ENCODE measurements around the gene BECN2. TPM values are rescaled to one million over a fixed set of nuclear protein-coding genes. Genes with fewer than 3 reads are reported as not detected.

The BECN2 gene
- total and polyA plus RNA-seq, 2 experiments from 2014 or later, result not detected

DNA sequence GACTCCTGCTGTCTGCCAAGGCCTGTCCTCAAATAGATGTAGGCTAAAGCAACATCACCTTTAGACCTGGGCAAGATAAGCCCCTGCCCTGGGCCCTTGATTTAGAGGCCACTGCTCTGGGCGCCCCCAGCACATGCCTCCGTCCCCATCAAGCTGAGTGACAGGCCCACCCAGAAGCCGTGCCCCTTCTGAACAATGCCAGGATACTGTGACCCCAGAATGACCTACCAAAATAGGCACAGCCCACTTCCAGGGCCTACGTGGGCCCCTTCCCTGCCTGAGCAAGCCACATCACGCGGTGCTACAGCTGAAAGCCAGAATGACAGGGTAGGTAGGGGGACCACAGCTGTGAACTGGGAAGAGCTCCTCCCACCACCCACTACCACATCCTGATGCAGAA lies 24.7 kb upstream of the BECN2 start:
- no peak overlapping the region for H2AFZ ChIP-seq
- H3K36me3 ChIP-seq (replicated peaks; ENCODE audit: insufficient read depth, low read depth), result no peaks in the 10 kb centered on the region
- TF ChIP-seq, protein P1, sequence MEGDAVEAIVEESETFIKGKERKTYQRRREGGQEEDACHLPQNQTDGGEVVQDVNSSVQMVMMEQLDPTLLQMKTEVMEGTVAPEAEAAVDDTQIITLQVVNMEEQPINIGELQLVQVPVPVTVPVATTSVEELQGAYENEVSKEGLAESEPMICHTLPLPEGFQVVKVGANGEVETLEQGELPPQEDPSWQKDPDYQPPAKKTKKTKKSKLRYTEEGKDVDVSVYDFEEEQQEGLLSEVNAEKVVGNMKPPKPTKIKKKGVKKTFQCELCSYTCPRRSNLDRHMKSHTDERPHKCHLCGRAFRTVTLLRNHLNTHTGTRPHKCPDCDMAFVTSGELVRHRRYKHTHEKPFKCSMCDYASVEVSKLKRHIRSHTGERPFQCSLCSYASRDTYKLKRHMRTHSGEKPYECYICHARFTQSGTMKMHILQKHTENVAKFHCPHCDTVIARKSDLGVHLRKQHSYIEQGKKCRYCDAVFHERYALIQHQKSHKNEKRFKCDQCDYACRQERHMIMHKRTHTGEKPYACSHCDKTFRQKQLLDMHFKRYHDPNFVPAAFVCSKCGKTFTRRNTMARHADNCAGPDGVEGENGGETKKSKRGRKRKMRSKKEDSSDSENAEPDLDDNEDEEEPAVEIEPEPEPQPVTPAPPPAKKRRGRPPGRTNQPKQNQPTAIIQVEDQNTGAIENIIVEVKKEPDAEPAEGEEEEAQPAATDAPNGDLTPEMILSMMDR (IDR thresholded peaks at IDR 0.05; ENCODE audit: poor library complexity), result no peak
- TF ChIP-seq EZH2 (IDR thresholded peaks at IDR 0.05; ENCODE audit: borderline replicate concordance), result no peak
- TF ChIP-seq EZH2phosphoT487 (IDR thresholded peaks at IDR 0.05; ENCODE audit: low read depth, severe bottlenecking, unreplicated experiment), result no peak

DNA sequence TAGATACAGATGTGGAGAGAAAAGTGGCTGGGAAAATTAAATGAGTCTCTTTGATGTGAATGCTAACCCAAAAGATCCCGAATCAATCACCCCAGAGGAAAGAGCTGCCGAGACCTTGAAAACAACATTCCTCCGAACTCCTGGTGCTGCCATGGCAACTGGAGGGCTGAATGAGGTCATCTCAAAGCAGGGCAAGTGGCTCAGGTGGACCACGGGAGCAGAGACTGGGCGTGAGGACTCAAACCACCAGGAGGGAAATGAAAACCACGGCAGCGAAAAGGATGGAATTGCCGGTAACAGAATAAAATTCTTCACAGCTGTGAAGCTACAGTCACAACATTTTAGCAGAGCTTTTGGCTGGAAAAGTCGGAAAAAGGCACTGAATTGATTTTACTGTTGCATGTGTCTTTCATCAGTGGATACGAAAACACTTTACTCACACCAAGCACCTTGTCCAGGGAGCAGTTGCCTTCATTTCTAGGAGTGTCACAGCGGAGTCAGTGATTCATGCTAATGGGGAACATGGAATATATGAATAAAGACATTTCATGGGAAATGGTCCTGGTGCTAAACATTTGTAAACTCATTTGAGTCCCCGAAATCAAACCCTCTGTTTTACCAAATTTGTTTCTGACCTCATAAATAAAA lies 23.2 kb upstream of the BECN2 start:
- H3K36me3 ChIP-seq (replicated peaks; ENCODE audit: insufficient read depth, low read depth), result no peaks in the 10 kb centered on the region
- no peak overlapping the region for H2AFZ ChIP-seq
- H3K4me2 ChIP-seq, result no peak overlapping the region
- no peaks in the 10 kb centered on the region for H3K79me2 ChIP-seq
- H3K27ac ChIP-seq, result no peak overlapping the region
- TF ChIP-seq, protein P1 (IDR thresholded peaks at IDR 0.05; ENCODE audit: poor library complexity), result no peak
- TF ChIP-seq EZH2 (IDR thresholded peaks at IDR 0.05; ENCODE audit: borderline replicate concordance) (no peak), EZH2phosphoT487 (IDR thresholded peaks at IDR 0.05; ENCODE audit: low read depth, severe bottlenecking, unreplicated experiment) (no peak)
- no peaks in the 10 kb centered on the region for H3K9me3 ChIP-seq (ENCODE audit: low read depth)
- H3K4me3 ChIP-seq, result no peak overlapping the region
- H4K20me1 ChIP-seq (ENCODE audit: insufficient read depth, poor library complexity, severe bottlenecking), result no peaks in the 10 kb centered on the region
- peak; percentile 51 for DNase-seq (ENCODE audit: low spot score)
- H3K9me2 ChIP-seq (replicated peaks; ENCODE audit: insufficient read depth), result no peaks in the 10 kb centered on the region
- no peaks in the 10 kb centered on the region for H3K4me1 ChIP-seq (ENCODE audit: insufficient read depth)
- no peaks in the 10 kb centered on the region for H3K27me3 ChIP-seq
- 60% methylated on average over 12 of the region's 12 CpGs for WGBS (ENCODE audit: low lambda C conversion rate, missing lambda C conversion rate)

More for the DNA sequence above, 24.7 kb upstream of the BECN2 start:
- Histone ChIP-seq H3K4me2 (no peak overlapping the region), H3K4me1 (ENCODE audit: insufficient read depth) (no peaks in the 10 kb centered on the region), H4K20me1 (ENCODE audit: insufficient read depth, poor library complexity, severe bottlenecking) (no peaks in the 10 kb centered on the region), H3K9me3 (ENCODE audit: low read depth) (no peaks in the 10 kb centered on the region), H3K27ac (no peak overlapping the region), H3K27me3 (no peaks in the 10 kb centered on the region), H3K4me3 (no peak overlapping the region), H3K79me2 (no peaks in the 10 kb centered on the region), H3K9me2 (replicated peaks; ENCODE audit: insufficient read depth) (no peaks in the 10 kb centered on the region)
- 75% methylated on average over 6 of the region's 6 CpGs for WGBS (ENCODE audit: low lambda C conversion rate, missing lambda C conversion rate)
- DNase-seq (ENCODE audit: low spot score), result no peak

DNA sequence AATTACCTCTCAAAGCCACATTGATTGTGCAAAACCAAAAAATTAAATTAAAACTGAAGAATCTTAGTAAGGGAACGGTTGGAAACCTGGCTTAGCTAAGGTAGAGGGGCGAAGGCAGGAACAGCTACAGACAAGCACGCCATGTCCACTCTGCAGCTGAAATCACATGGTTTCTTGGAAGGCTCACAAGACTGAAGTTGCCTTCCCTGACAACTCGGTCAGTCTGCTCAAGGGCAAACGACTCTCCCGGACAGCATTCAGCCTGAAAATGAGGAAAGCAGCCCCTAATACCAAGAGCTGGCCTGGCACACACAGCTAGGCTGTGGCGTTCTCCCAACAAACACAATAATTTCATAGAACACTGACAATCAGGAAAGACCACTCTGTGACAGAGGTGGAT lies 22.7 kb upstream of the BECN2 start:
- no peak overlapping the region for H2AFZ ChIP-seq
- 78% methylated on average over 7 of the region's 7 CpGs for WGBS (ENCODE audit: low lambda C conversion rate, missing lambda C conversion rate)
- TF ChIP-seq EZH2 (IDR thresholded peaks at IDR 0.05; ENCODE audit: borderline replicate concordance) (no peak), EZH2phosphoT487 (IDR thresholded peaks at IDR 0.05; ENCODE audit: low read depth, severe bottlenecking, unreplicated experiment) (no peak)
- TF ChIP-seq, protein P1 (IDR thresholded peaks at IDR 0.05; ENCODE audit: poor library complexity), result no peak

More for the DNA sequence above, 22.7 kb upstream of the BECN2 start:
- Histone ChIP-seq H3K27me3 (no peaks in the 10 kb centered on the region), H3K4me3 (no peak overlapping the region), H3K9me2 (replicated peaks; ENCODE audit: insufficient read depth) (no peaks in the 10 kb centered on the region), H3K79me2 (no peaks in the 10 kb centered on the region), H3K4me1 (ENCODE audit: insufficient read depth) (no peaks in the 10 kb centered on the region), H3K9me3 (ENCODE audit: low read depth) (no peaks in the 10 kb centered on the region), H4K20me1 (ENCODE audit: insufficient read depth, poor library complexity, severe bottlenecking) (no peaks in the 10 kb centered on the region), H3K27ac (no peak overlapping the region), H3K4me2 (no peak overlapping the region), H3K36me3 (replicated peaks; ENCODE audit: insufficient read depth, low read depth) (no peaks in the 10 kb centered on the region)
- DNase-seq (ENCODE audit: low spot score), result no peak
